NCI-H1436 (cell line): Measurements from ENCODE around the gene RPL32.
A peak's percentile ranks its signal among the peaks of the same experiment; 100 is the strongest.
"Not testable (repeated sequence)": the region's sequence is repeated elsewhere in the genome, so short reads cannot be mapped to it uniquely, and the experiment has no call there.

ENCODE experiments used
- DNase-seq: peaks from one replicate; lab custom pipeline; 2025; lab: John Stamatoyannopoulos, UW

RPL32 gene

GRCh38 chr3:12808587-12808986 lies 32.8 kb downstream of the RPL32 start:
- DNase-seq, result no peak

GRCh38 chr3:12807601-12808359 lies 33.6 kb downstream of the RPL32 start:
- no peak for DNase-seq

- DNase-seq, result no peak
Observed at GRCh38 chr3:12807066-12807465, 34.3 kb downstream of the RPL32 start.

GRCh38 chr3:12803371-12803770 lies 38.0 kb downstream of the RPL32 start:
- DNase-seq, result no peak

GRCh38 chr3:12799525-12800440 lies 41.6 kb downstream of the RPL32 start:
- DNase-seq, result no peak

GRCh38 chr3:12798559-12799179 lies 42.7 kb downstream of the RPL32 start:
- no peak for DNase-seq

GRCh38 chr3:12797892-12798558 lies 43.3 kb downstream of the RPL32 start:
- no peak for DNase-seq

GRCh38 chr3:12797124-12797891 lies 44.1 kb downstream of the RPL32 start:
- DNase-seq, result no peak

- peak; percentile 11 for DNase-seq
Observed at GRCh38 chr3:12796171-12797123, 44.9 kb downstream of the RPL32 start, which contains the start of gene CAND2. TSS of gene CAND2 (plus strand) at chr3:12796680. CDS start at chr3:12796721, 41 bp downstream.

GRCh38 chr3:12793701-12794100 lies 47.7 kb downstream of the RPL32 start:
- DNase-seq, result no peak

- no peak for DNase-seq
Observed at GRCh38 chr3:12791430-12791829, 49.9 kb downstream of the RPL32 start.

- DNase-seq, result not testable (repeated sequence)
Observed at GRCh38 chr3:12787967-12788690, 53.2 kb downstream of the RPL32 start.

- peak; percentile 6 for DNase-seq
Observed at GRCh38 chr3:12787346-12787745, 54.0 kb downstream of the RPL32 start.

- DNase-seq, result no peak
Observed at GRCh38 chr3:12785096-12785495, 56.3 kb downstream of the RPL32 start.
